ENCODE measurements around the gene FLOT2.

FLOT2 gene

DNA sequence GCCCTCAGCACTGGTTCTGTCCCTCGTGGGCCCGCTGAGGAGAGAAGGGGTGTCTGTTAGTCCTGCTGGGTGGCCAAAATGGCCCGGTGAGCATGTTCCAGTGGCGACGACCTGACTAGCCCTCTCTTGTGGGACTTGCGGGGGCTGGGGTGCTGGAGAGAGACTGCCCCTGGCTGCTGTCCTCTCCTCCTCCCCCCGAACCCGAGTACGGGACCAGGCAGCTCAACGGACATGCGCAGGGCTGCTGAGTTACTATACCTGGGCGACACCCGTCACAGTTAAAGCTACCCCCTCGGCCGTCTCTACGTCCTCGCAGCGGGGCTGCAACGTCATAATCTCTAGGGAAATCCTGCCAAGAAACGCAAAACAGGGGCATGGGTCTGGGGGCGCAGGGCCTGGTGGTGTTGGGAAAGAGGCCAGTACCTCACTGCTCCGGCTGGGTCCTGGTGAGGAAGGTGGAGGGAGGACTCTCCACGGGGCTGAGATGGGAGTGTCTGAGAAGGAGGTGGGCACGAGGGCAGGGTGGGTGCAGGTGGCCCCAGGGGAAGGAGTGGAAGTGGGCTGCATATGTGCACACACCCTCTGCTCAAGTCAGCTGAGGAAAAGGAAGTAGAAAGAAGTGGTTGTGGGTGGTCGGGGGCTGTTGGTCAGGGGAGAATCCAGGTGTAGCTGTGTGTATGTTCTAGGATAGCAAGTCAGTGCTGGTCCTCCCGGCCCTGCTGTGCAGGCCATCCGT lies 13.4 kb downstream of the FLOT2 start:
- no peak for TF ChIP-seq L3MBTL2 (conservative IDR thresholded peaks at IDR 0.05)
- no peak for TF ChIP-seq FOXM1 (IDR thresholded peaks at IDR 0.05; ENCODE audit: borderline replicate concordance)
- CTCF ChIA-PET: no interaction called here
- POLR2A ChIA-PET: no interaction called here
- no peak for DNase-seq (ENCODE audit: extremely low spot score)

DNA sequence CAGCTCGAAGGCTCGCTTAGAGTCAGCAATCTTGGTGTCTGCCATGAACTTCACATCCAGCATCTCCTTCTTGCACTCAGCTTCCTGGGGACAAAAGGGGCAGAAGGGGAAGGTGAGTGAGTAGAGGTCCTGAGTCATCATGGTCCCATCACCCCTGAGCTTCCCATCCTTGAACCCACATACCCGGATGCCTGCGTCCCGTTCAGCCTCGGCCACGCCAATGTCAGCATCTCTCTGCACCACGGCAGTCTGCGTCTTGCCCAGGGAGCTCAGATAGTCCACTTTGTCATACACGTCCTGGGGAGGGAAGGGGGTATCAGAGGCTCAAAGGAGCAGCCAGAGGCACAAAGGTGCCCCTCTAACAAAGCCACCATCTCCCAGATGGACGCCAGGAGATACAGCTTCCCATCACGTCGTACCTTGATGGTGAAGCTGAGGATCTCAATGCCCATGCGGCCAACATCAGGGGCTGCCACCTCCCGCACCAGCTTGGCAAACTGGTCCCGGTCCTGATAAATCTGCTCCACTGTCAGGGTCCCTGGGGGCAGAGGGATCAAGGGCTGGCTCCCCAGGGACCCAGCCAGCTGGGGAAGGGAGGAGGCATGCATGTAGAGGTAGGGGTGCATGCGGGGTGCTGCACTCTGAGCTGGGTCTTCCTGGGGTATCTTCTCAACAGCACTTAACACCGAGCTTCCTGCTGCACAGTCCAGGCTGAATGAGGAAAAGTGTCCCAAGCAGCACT lies 15.2 kb downstream of the FLOT2 start:
- TF ChIP-seq ARNT (IDR thresholded peaks at IDR 0.05): no peak
- TF ChIP-seq ELF4 (IDR thresholded peaks at IDR 0.05): no peak
- no peak for TF ChIP-seq SP1 (IDR thresholded peaks at IDR 0.05)
- TF ChIP-seq FOXA1 (IDR thresholded peaks at IDR 0.05): no peak
- TF ChIP-seq L3MBTL2 (conservative IDR thresholded peaks at IDR 0.05): no peak
- TF ChIP-seq HDGF (IDR thresholded peaks at IDR 0.05; ENCODE audit: borderline replicate concordance): no peak
- no peak for TF ChIP-seq TARDBP (IDR thresholded peaks at IDR 0.05)
- no peak for TF ChIP-seq ZNF384 (IDR thresholded peaks at IDR 0.05)
- TF ChIP-seq NFRKB (IDR thresholded peaks at IDR 0.05): no peak
- TF ChIP-seq FOXM1 (IDR thresholded peaks at IDR 0.05; ENCODE audit: borderline replicate concordance): no peak
- TF ChIP-seq BHLHE40 (IDR thresholded peaks at IDR 0.05; ENCODE audit: borderline replicate concordance): no peak
- no peak for TF ChIP-seq LEF1 (IDR thresholded peaks at IDR 0.05; ENCODE audit: borderline replicate concordance)
- ChIA-PET POLR2A (interaction anchor here (1.2 to 1.3 kb wide), 3 partner anchors 16 to 163 kb away, joined by 3 to 4 read pairs (median 4); partner anchors contain the start of genes ERAL1 and RPL23A), CTCF (no interaction called here)

DNA sequence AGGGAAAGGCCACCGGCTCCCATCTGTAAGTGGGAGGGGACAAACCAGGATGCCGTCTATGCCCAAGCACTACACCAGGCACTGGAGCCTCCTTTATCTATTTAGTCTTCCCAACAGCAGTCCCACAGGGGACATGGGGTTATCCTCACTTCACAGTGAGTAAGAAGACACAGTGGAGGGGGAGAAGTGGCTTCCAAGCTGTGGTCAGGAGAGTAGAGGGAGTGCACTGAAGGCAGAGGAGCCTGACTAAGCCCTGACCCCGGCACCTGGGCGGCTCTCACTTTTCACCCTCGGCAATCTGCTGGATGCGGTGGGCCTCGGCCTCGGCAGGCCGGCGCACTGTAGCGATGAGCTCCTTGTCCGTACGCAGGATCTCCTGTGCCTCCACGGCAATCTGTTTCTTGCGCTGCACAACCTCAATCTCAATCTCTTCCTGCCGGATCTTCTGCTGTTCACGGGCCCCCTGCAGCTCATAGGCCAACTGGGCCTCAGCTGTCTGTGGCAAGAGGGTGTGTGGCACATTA lies 15.9 kb downstream of the FLOT2 start:
- ChIA-PET CTCF (no interaction called here), POLR2A (interaction anchor here (1.3 kb wide), 2 partner anchors 17 to 26 kb away, joined by 3 to 4 read pairs; partner anchors contain the start of gene ERAL1)
- TF ChIP-seq NFRKB (IDR thresholded peaks at IDR 0.05): no peak
- no peak for TF ChIP-seq FOXK2 (IDR thresholded peaks at IDR 0.05)
- no peak for TF ChIP-seq ZNF384 (IDR thresholded peaks at IDR 0.05)
- TF ChIP-seq HDGF (IDR thresholded peaks at IDR 0.05; ENCODE audit: borderline replicate concordance): no peak
- no peak for TF ChIP-seq TARDBP (IDR thresholded peaks at IDR 0.05)
- no peak for TF ChIP-seq SUZ12 (IDR thresholded peaks at IDR 0.05)
- no peak for TF ChIP-seq LEF1 (IDR thresholded peaks at IDR 0.05; ENCODE audit: borderline replicate concordance)
- no peak for TF ChIP-seq SP1 (IDR thresholded peaks at IDR 0.05)
- no peak for TF ChIP-seq CTBP1 (IDR thresholded peaks at IDR 0.05; ENCODE audit: borderline replicate concordance)
- TF ChIP-seq L3MBTL2 (conservative IDR thresholded peaks at IDR 0.05): no peak
- DNase-seq (ENCODE audit: extremely low spot score): no peak

More for the DNA sequence above, 15.2 kb downstream of the FLOT2 start:
- DNase-seq (ENCODE audit: extremely low spot score): no peak

DNA sequence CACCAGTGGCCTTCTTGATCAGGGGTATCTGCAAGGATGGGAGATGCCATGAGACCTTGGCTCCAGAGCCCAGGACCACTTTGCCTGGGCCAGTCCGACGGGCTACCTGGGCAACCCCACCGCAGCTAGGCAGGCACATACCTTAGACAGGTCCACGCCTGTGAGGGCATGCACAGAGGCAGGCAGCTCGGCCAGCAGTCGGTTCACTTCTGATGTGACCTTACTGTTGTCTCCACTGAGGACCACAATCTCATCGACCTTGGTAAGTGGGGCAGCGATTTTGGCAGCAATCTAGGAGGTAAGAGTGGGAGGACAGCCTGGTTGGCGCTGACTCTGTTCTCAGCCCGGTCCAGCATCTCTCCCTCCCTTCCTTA lies 17.0 kb downstream of the FLOT2 start:
- POLR2A ChIA-PET: no interaction called here
- TF ChIP-seq, protein P1, sequence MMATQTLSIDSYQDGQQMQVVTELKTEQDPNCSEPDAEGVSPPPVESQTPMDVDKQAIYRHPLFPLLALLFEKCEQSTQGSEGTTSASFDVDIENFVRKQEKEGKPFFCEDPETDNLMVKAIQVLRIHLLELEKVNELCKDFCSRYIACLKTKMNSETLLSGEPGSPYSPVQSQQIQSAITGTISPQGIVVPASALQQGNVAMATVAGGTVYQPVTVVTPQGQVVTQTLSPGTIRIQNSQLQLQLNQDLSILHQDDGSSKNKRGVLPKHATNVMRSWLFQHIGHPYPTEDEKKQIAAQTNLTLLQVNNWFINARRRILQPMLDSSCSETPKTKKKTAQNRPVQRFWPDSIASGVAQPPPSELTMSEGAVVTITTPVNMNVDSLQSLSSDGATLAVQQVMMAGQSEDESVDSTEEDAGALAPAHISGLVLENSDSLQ (IDR thresholded peaks at IDR 0.05): no peak
- DNase-seq (ENCODE audit: extremely low spot score): no peak
- CTCF ChIA-PET: no interaction called here

DNA sequence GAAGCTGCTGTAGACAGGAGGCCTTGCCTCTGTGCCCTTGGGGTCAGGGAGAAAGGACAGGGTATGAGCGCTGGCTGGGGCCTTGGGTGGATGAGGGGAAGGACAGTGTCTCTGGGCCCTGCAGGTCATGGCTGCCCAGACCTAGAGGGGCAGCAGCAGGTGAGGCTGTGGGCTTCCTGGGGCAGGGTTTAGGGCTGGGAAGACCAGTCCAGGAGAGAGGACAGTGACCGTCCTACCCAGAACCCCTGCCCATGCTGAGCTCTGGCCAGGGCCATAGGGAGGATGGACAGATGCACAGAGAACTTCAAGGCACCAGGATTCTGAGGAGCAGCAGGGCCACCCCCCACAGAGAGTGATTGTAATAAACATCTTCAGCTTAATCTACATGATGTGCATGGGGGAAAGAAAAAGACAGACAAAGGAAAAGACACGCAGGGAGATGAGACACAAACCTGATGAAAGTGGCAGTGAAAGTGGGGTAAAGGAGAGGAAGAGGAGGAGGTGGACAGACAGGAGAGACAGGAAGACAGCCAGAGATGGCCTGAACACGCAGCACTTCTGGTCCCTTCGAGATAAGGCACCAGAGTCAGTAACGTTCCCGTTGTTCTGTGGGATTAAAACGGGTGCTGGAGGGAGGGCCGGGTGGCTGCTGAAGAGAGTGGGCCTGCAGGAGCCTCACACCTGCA lies 17.5 kb downstream of the FLOT2 start:
- DNase-seq (ENCODE audit: extremely low spot score): no peak
- ChIA-PET POLR2A (interaction anchor here (1.1 kb wide), 1 partner anchor 152 kb away, joined by 5 read pairs; the partner anchor contains the start of gene NEK8), CTCF (interaction anchor here (1.8 kb wide), 1 partner anchor 117 kb away, joined by 9 read pairs; no protein-coding TSS in a partner anchor)
- TF ChIP-seq BHLHE40 (IDR thresholded peaks at IDR 0.05; ENCODE audit: borderline replicate concordance) (no peak), L3MBTL2 (conservative IDR thresholded peaks at IDR 0.05) (no peak), SUZ12 (IDR thresholded peaks at IDR 0.05) (no peak), FOXA1 (IDR thresholded peaks at IDR 0.05) (no peak), ZNF384 (IDR thresholded peaks at IDR 0.05) (no peak), FOXK2 (IDR thresholded peaks at IDR 0.05) (no peak), ELF4 (IDR thresholded peaks at IDR 0.05) (no peak)

DNA sequence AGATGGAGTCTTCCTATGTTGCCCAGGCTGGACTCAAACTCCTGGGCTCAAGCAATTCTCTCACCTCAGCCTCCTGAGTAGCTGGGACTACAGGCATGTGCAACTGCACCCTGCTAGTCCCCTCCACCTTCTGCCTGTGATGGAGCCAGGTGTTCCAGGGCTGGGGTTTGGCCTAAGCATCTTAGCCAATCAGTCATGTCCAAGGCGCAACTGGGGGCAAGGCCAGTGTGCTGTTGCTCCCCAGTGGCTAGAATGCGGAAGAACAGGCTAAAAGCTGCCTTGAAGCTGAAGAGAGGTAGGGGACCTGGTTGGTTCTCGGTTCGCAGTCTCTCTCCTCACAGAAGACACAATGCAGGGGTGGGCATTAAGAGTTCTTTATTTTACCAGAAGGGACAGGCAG lies 18.6 kb downstream of the FLOT2 start:
- CTCF ChIA-PET: interaction anchor here (1.8 kb wide), 1 partner anchor 116 kb away, joined by 9 read pairs; no protein-coding TSS in a partner anchor
- POLR2A ChIA-PET: interaction anchor here (1.1 kb wide), 2 partner anchors 151 to 154 kb away, joined by 4 to 5 read pairs; partner anchors contain the start of gene NEK8
- DNase-seq (ENCODE audit: extremely low spot score): peak; percentile 32
- TF ChIP-seq NFRKB (IDR thresholded peaks at IDR 0.05): no peak
- no peak for TF ChIP-seq TARDBP (IDR thresholded peaks at IDR 0.05)
- no peak for TF ChIP-seq ARNT (IDR thresholded peaks at IDR 0.05)
- TF ChIP-seq SP1 (IDR thresholded peaks at IDR 0.05): no peak
- TF ChIP-seq, protein P1 (IDR thresholded peaks at IDR 0.05): no peak
- TF ChIP-seq LEF1 (IDR thresholded peaks at IDR 0.05; ENCODE audit: borderline replicate concordance): no peak
- no peak for TF ChIP-seq FOXK2 (IDR thresholded peaks at IDR 0.05)
- TF ChIP-seq FOXM1 (IDR thresholded peaks at IDR 0.05; ENCODE audit: borderline replicate concordance): no peak
- TF ChIP-seq ELF4 (IDR thresholded peaks at IDR 0.05): no peak
- TF ChIP-seq CTBP1 (IDR thresholded peaks at IDR 0.05; ENCODE audit: borderline replicate concordance): no peak

Data from HEK293T (cell line).